HEK293 (cell line): ENCODE data around the gene LTBP1.

Source experiments
- YY1 ChIP-seq: fragments of 450-650 bp; formaldehyde crosslinking; IDR thresholded peaks from 2 replicates; pipeline ENCODE4 v1.5.1; 2018; ENCODE audit warnings: missing biosample characterization, missing genetic modification characterization
- ZBTB7A ChIP-seq: fragments of 450-650 bp; formaldehyde crosslinking; IDR thresholded peaks from 2 replicates; pipeline ENCODE4 v1.5.1; 2016; ENCODE audit warnings: low read depth, missing biosample characterization, missing genetic modification characterization
- ZBTB8A ChIP-seq: fragments of 450-650 bp; formaldehyde crosslinking; IDR thresholded peaks from 2 replicates; pipeline ENCODE4 v1.5.1; 2016; ENCODE audit warnings: missing biosample characterization, missing genetic modification characterization
- ZNF449 ChIP-seq: fragments of 450-650 bp; formaldehyde crosslinking; IDR thresholded peaks from 2 replicates; pipeline ENCODE4 v1.5.1; 2017; ENCODE audit warnings: missing biosample characterization, mild to moderate bottlenecking, missing genetic modification characterization, moderate library complexity
- ZNF473 ChIP-seq: fragments of 450-650 bp; formaldehyde crosslinking; IDR thresholded peaks from 2 replicates; pipeline ENCODE4 v1.5.1; 2017; ENCODE audit warnings: missing biosample characterization, missing genetic modification characterization
- ZSCAN30 ChIP-seq: fragments of 450-650 bp; IDR thresholded peaks from 2 replicates; pipeline ENCODE4 v1.5.1; 2018; ENCODE audit warnings: missing biosample characterization, mild to moderate bottlenecking, missing genetic modification characterization, moderate library complexity
- ZXDB ChIP-seq: fragments of 450-650 bp; formaldehyde crosslinking; IDR thresholded peaks from 2 replicates; pipeline ENCODE4 v1.5.1; 2016; ENCODE audit warnings: missing biosample characterization, missing genetic modification characterization
- TF ChIP-seq, protein P1 (sequence below): fragments of 450-650 bp; formaldehyde crosslinking; IDR thresholded peaks from 2 replicates; pipeline ENCODE4 v1.5.1; 2016; ENCODE audit warnings: missing biosample characterization, missing genetic modification characterization

DNA sequence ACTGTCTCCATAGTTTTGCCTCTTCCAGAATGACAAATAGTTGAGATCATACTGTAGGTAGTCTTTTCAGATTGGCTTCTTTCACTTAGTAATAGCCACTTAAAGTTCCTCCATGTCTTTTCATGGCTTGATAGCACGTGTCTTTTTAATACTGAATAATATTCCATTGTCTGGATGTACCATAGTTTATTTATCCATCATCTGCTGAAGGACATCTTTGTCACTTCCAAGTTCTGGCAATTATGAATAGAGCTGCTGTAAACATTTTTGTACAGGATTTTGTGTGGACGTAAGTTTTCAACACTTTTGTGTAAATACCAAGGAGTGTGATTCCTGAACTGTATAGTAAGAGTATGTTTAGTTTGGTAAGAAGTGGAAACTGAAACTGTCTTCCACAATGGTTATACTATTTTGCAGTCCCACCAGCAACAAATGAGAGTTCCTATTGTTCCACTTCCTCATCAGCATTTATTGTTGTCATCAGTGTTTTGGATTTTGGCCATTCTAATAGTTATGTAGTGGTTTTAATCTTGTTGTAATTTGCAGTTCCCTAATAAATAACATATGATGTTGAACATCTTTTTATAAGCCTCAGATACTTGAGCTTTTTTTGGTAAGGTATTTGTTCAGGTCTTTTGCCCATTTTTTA is 18.9 kb downstream of the LTBP1 start:
- no peak for TF ChIP-seq ZSCAN30
- TF ChIP-seq, protein P1, sequence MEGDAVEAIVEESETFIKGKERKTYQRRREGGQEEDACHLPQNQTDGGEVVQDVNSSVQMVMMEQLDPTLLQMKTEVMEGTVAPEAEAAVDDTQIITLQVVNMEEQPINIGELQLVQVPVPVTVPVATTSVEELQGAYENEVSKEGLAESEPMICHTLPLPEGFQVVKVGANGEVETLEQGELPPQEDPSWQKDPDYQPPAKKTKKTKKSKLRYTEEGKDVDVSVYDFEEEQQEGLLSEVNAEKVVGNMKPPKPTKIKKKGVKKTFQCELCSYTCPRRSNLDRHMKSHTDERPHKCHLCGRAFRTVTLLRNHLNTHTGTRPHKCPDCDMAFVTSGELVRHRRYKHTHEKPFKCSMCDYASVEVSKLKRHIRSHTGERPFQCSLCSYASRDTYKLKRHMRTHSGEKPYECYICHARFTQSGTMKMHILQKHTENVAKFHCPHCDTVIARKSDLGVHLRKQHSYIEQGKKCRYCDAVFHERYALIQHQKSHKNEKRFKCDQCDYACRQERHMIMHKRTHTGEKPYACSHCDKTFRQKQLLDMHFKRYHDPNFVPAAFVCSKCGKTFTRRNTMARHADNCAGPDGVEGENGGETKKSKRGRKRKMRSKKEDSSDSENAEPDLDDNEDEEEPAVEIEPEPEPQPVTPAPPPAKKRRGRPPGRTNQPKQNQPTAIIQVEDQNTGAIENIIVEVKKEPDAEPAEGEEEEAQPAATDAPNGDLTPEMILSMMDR (tag by site-specific recombination), result no peak
- TF ChIP-seq ZXDB (tag by site-specific recombination), result no peak
- TF ChIP-seq ZBTB7A (tag by site-specific recombination), result no peak
- TF ChIP-seq YY1, result no peak
- no peak for TF ChIP-seq ZBTB8A (tag by site-specific recombination)
- no peak for TF ChIP-seq ZNF473 (tag by site-specific recombination)
- TF ChIP-seq ZNF449 (tag by site-specific recombination), result no peak
